HCT116 (cell line): ENCODE measurements around the gene TCF7L2. TPM values are rescaled to one million over a fixed set of nuclear protein-coding genes. Genes with fewer than 3 reads are reported as not detected.

Experiments used
- ATAC-seq: fragments of 200-7000 bp; cut with Tn5 transposase; 2 replicates; pipeline ENCODE4 v1.9.1; 2020; ENCODE audit warnings: mild to moderate bottlenecking, moderate library complexity
- BruUV-seq: library from RNA; stranded (reverse); fragments of 400-500 nt; replicated peaks from 2 replicates; lab custom pipeline; 2021; lab: Mats Ljungman, UMichigan
- CTCF ChIA-PET: fragments of 300-600 bp; sonication (Branson Sonifier 250); formaldehyde crosslinking; loops from one replicate; lab custom pipeline; 2021; ENCODE audit warnings: antibody characterized with exemption; lab: Charles Lee
- POLR2A ChIA-PET: fragments of 300-600, 350-600 bp; sonication (Branson Sonifier 250); formaldehyde crosslinking; loops from one replicate; lab custom pipeline; 2021; ENCODE audit warnings: antibody characterized with exemption; lab: Charles Lee
- RAD21 ChIA-PET, 2 experiments: fragments of 300-600 bp; sonication (Branson Sonifier 250); formaldehyde crosslinking; loops; one replicate each; lab custom pipeline; 2023; ENCODE audit warnings: low total read pairs in 2 of 2; ENCODE audit not compliant: uncharacterized antibody in 2 of 2, unreplicated experiment in 2 of 2, low non-redundant PET in 1 of 2; lab: Charles Lee
- DNase-seq: peaks from one replicate; pipeline ENCODE4 v3.0.0-alpha.2; 2010; ENCODE audit warnings: low read depth, low spot score
- H2AFZ ChIP-seq: fragments of 200-600 bp; shearing (Covaris generic), sonication (generic); 2 replicates; pipeline ENCODE4 v1.6.1; 2017; ENCODE audit warnings: low read depth, mixed run types, mixed read lengths, antibody characterized with exemption, low read length; ENCODE audit not compliant: poor library complexity, severe bottlenecking
- H3K27ac ChIP-seq: 2 replicates; pipeline ENCODE4 v1.5.1; 2012; ENCODE audit warnings: low read depth, low read length
- H3K27me3 ChIP-seq: fragments of 200-600 bp; sonication (generic); 2 replicates; pipeline ENCODE4 v1.6.1; 2016; ENCODE audit warnings: mixed run types, low read length, mixed read lengths; ENCODE audit not compliant: insufficient read depth
- H3K36me3 ChIP-seq, 2 experiments: fragments of 200-500 bp in 1 of 2; fragments of 200-600 bp in 1 of 2; sonication (Bioruptor generic) in 1 of 2; sonication (generic) in 1 of 2; 2 replicates each; pipeline versions ENCODE4 v1.5.1 to v1.6.1; 2014 to 2016; ENCODE audit warnings: low read length in 2 of 2, inconsistent platforms in 1 of 2, mixed read lengths in 1 of 2, mixed run types in 1 of 2; ENCODE audit not compliant: insufficient read depth in 2 of 2, control insufficient read depth in 1 of 2
- H3K4me1 ChIP-seq, 2 experiments: fragments of 200-600 bp in 1 of 2; sonication (generic) in 1 of 2; 2 replicates each; pipeline versions ENCODE4 v1.5.1 to v1.6.1; 2012 to 2017; ENCODE audit warnings: low read length in 2 of 2, inconsistent platforms in 1 of 2, mild to moderate bottlenecking in 1 of 2, mixed read lengths in 1 of 2, mixed run types in 1 of 2, moderate library complexity in 1 of 2; ENCODE audit not compliant: insufficient read depth in 2 of 2, control insufficient read depth in 1 of 2
- H3K4me2 ChIP-seq: fragments of 200-600 bp; sonication (generic); 2 replicates; pipeline ENCODE4 v1.6.1; 2017; ENCODE audit warnings: mixed run types, low read length, mixed read lengths
- H3K4me3 ChIP-seq, 2 experiments: fragments of 200-600 bp in 1 of 2; sonication (generic) in 1 of 2; replicated peaks in 1 of 2; 2 replicates each; pipeline ENCODE4 v1.5.1; 2011 to 2016; ENCODE audit warnings: low read length in 2 of 2, control low read depth in 1 of 2, low read depth in 1 of 2, mild to moderate bottlenecking in 1 of 2, mixed read lengths in 1 of 2, mixed run types in 1 of 2
- H3K79me2 ChIP-seq: fragments of 200-600 bp; sonication (generic); 2 replicates; pipeline ENCODE4 v1.6.1; 2017; ENCODE audit warnings: mild to moderate bottlenecking, mixed run types, low read length, moderate library complexity, mixed read lengths; ENCODE audit not compliant: insufficient read depth
- H3K9ac ChIP-seq: fragments of 200-600 bp; sonication (generic); 2 replicates; pipeline ENCODE4 v1.6.1; 2016; ENCODE audit warnings: low read length, mixed read lengths
- H3K9me2 ChIP-seq: fragments of 200-600 bp; sonication (generic), shearing (Covaris generic); 2 replicates; pipeline ENCODE4 v1.6.1; 2017; ENCODE audit warnings: mixed run types, mild to moderate bottlenecking, moderate library complexity; ENCODE audit not compliant: insufficient read depth
- H3K9me3 ChIP-seq, 2 experiments: fragments of 200-500 bp in 1 of 2; fragments of 200-600 bp in 1 of 2; sonication (Bioruptor generic) in 1 of 2; sonication (generic) in 1 of 2; 2 replicates each; pipeline ENCODE4 v1.6.1; 2014 to 2017; ENCODE audit warnings: low read length in 2 of 2, mixed read lengths in 2 of 2, inconsistent platforms in 1 of 2, low read depth in 1 of 2, mild to moderate bottlenecking in 1 of 2, mixed run types in 1 of 2, moderate library complexity in 1 of 2; ENCODE audit not compliant: control insufficient read depth in 1 of 2, insufficient read depth in 1 of 2
- H4K20me1 ChIP-seq: fragments of 200-600 bp; sonication (generic), shearing (Covaris generic); 2 replicates; pipeline ENCODE4 v1.6.1; 2017; ENCODE audit warnings: mixed run types, mild to moderate bottlenecking, moderate library complexity; ENCODE audit not compliant: insufficient read depth
- CBX3 ChIP-seq: IDR thresholded peaks from 2 replicates; pipeline ENCODE4 v1.6.1; 2012; ENCODE audit warnings: low read depth
- CEBPB ChIP-seq: IDR thresholded peaks from 2 replicates; pipeline ENCODE4 v1.6.1; 2012; ENCODE audit warnings: low read depth
- EGR1 ChIP-seq: IDR thresholded peaks from 2 replicates; pipeline ENCODE4 v1.6.1; 2012; ENCODE audit warnings: low read depth
- ELF1 ChIP-seq: IDR thresholded peaks from 2 replicates; pipeline ENCODE4 v1.6.1; 2012; ENCODE audit warnings: low read depth, borderline replicate concordance
- EZH2 ChIP-seq: fragments of 200-600 bp; sonication (generic); IDR thresholded peaks from 2 replicates; pipeline ENCODE4 v1.6.1; 2017; ENCODE audit warnings: antibody characterized with exemption, mixed run types
- FOSL1 ChIP-seq: IDR thresholded peaks from 2 replicates; pipeline ENCODE4 v1.6.1; 2012; ENCODE audit warnings: low read depth
- JUND ChIP-seq: IDR thresholded peaks from 2 replicates; pipeline ENCODE4 v1.6.1; 2012
- POLR2AphosphoS5 ChIP-seq: IDR thresholded peaks from 2 replicates; pipeline ENCODE4 v1.6.1; 2011; ENCODE audit warnings: mild to moderate bottlenecking, low read depth, low read length, moderate library complexity
- RAD21 ChIP-seq: IDR thresholded peaks from 2 replicates; pipeline ENCODE4 v1.6.1; 2012; ENCODE audit warnings: low read depth, mild to moderate bottlenecking
- REST ChIP-seq: IDR thresholded peaks from 2 replicates; pipeline ENCODE4 v1.6.1; 2012; ENCODE audit warnings: low read depth
- SIN3A ChIP-seq: IDR thresholded peaks from 2 replicates; pipeline ENCODE4 v1.6.1; 2012; ENCODE audit warnings: low read depth
- SP1 ChIP-seq: IDR thresholded peaks from 2 replicates; pipeline ENCODE4 v1.6.1; 2012; ENCODE audit warnings: low read depth
- YY1 ChIP-seq: IDR thresholded peaks from 2 replicates; pipeline ENCODE4 v1.6.1; 2011; ENCODE audit warnings: low read length, low read depth, moderate library complexity, mild to moderate bottlenecking; ENCODE audit not compliant: insufficient replicate concordance; ENCODE audit errors: extremely low read depth
- ZBTB33 ChIP-seq: IDR thresholded peaks from 2 replicates; pipeline ENCODE4 v1.6.1; 2011; ENCODE audit warnings: mild to moderate bottlenecking, low read length, moderate library complexity; ENCODE audit not compliant: insufficient replicate concordance; ENCODE audit errors: extremely low read depth
- ZFX ChIP-seq: fragments of 450-650 bp; IDR thresholded peaks from 2 replicates; pipeline ENCODE4 v1.6.1; 2017
- ZNF274 ChIP-seq: fragments of 200-500 bp; sonication (Bioruptor generic); IDR thresholded peaks from 2 replicates; pipeline ENCODE4 v1.6.1; 2014; ENCODE audit warnings: mild to moderate bottlenecking, low read depth, low read length, inconsistent platforms
- intact Hi-C: fragments of 100-400 bp; cut with micrococcal nuclease; formaldehyde crosslinking; loops from 2 replicates; pipeline ENCODE4 v1.10.0; 2022
- total RNA-seq: library from RNA; stranded (reverse); gene quantifications from one replicate; pipeline ENCODE4 v1.2.1, GENCODE V29; 2021; ENCODE audit not compliant: unreplicated experiment

Gene TCF7L2
- total RNA-seq, 1 experiment from 2014 or later: 164 TPM

- no peak for TF ChIP-seq RAD21
- TF ChIP-seq SIN3A: no peak
- TF ChIP-seq EGR1: no peak
- TF ChIP-seq YY1: no peak
- no peak for TF ChIP-seq ELF1
- TF ChIP-seq ZBTB33: no peak
- TF ChIP-seq FOSL1: no peak
- TF ChIP-seq JUND: no peak
- TF ChIP-seq SP1: no peak
- TF ChIP-seq CBX3: no peak
- no peak for TF ChIP-seq POLR2AphosphoS5
Measured at GRCh38 chr10:113038985-113039384, 88.9 kb downstream of the TCF7L2 start (continued).

- POLR2A ChIA-PET: interaction anchor here (0.9 kb wide), 1 partner anchor 8 kb away, joined by 3 read pairs; no protein-coding TSS in a partner anchor
- Histone ChIP-seq H3K27me3 (no peaks in the 10 kb centered on the region), H3K9me2 (no peaks in the 10 kb centered on the region), H3K36me3 (peaks cover 43 to 55% of the 10 kb centered on the region in 2 experiments), H4K20me1 (peaks cover 37% of the 10 kb centered on the region; the same call in 1 of the 2 replicates), H3K9me3 (no peaks in the 10 kb centered on the region), H3K4me3 (no peak overlapping the region), H3K4me1 (peaks cover 8 to 22% of the 10 kb centered on the region in 2 experiments; a peak in 2 of 4 replicates), H3K27ac (no peak overlapping the region), H3K4me2 (no peak overlapping the region), H3K9ac (no peak overlapping the region), H3K79me2 (peaks cover 100% of the 10 kb centered on the region), H2AFZ (no peak overlapping the region)
- TF ChIP-seq YY1 (no peak), JUND (no peak), REST (no peak), ZNF274 (no peak), CBX3 (no peak), ZBTB33 (peak; percentile 4), EZH2 (no peak), POLR2AphosphoS5 (0 out of 2 replicates have a peak, but pooled peaks have one; percentile 15), CEBPB (no peak), ZFX (no peak)
- ATAC-seq: no peak
- RAD21 ChIA-PET: no interaction called here
- no TSS peak for BruUV-seq
- CTCF ChIA-PET: no interaction called here
- DNase-seq: no peak
- intact Hi-C loops: no loop called here
Measured at GRCh38 chr10:113041324-113041723, 91.3 kb downstream of the TCF7L2 start.
